ENCODE results near the gene SKP2. TPM values are rescaled to one million over a fixed set of nuclear protein-coding genes. Genes with fewer than 3 reads are reported as not detected.

The SKP2 gene
- total and polyA plus RNA-seq, 11 donors, result 1.6 to 12.0 (median 5.9) TPM

- H3K4me1 ChIP-seq, result peaks cover 0 to 15% (median 3%) of the 10 kb centered on the region in 12 donors
- ATAC-seq (no peak), DNase-seq (no peak)
- WGBS, 4 donors, result 91 to 96% (median 95%) methylated on average over 4 of the region's 4 CpGs
- no peak overlapping the region for H3K4me3 ChIP-seq
- no peaks in the 10 kb centered on the region for H3K9me3 ChIP-seq
- H3K27me3 ChIP-seq, result no peaks in the 10 kb centered on the region
- no peak overlapping the region for H3K27ac ChIP-seq
- peaks cover 0 to 96% (median 82%) of the 10 kb centered on the region in 9 donors for H3K36me3 ChIP-seq
- intact Hi-C loops (cut with DNase I), result no loop called here
- TF ChIP-seq CTCF (IDR thresholded peaks at IDR 0.05) (no peak), POLR2A (IDR thresholded peaks at IDR 0.05) (no peak)
These were observed 9.4 kb downstream of the SKP2 start for GRCh38 chr5:36161361-36161760.

GRCh38 chr5:36162810-36163486, 11.0 kb downstream of the SKP2 start:
- 83 to 89% (median 86%) methylated on average over 9 of the region's 9 CpGs for WGBS, 4 donors
- Histone ChIP-seq H3K9me3 (no peaks in the 10 kb centered on the region), H3K36me3 (peaks cover 0 to 100% (median 81%) of the 10 kb centered on the region in 9 donors), H3K4me1 (peaks cover 0 to 9% (median 0%) of the 10 kb centered on the region in 12 donors), H3K27ac (no peak overlapping the region), H3K27me3 (no peaks in the 10 kb centered on the region), H3K4me3 (no peak overlapping the region)
- ATAC-seq (no peak), DNase-seq (no peak)
- TF ChIP-seq POLR2A (IDR thresholded peaks at IDR 0.05), result no peak
- no peak for TF ChIP-seq CTCF (IDR thresholded peaks at IDR 0.05)
- intact Hi-C loops (cut with DNase I), result no loop called here

GRCh38 chr5:36164461-36164860, 12.6 kb downstream of the SKP2 start:
- 91 to 96% (median 94%) methylated on average over 4 of the region's 4 CpGs for WGBS, 4 donors
- Histone ChIP-seq H3K27ac (no peak overlapping the region), H3K4me3 (no peak overlapping the region), H3K9me3 (no peaks in the 10 kb centered on the region), H3K27me3 (no peaks in the 10 kb centered on the region), H3K4me1 (no peaks in the 10 kb centered on the region), H3K36me3 (peaks cover 0 to 100% (median 89%) of the 10 kb centered on the region in 9 donors)
- intact Hi-C loops (cut with DNase I), result no loop called here
- TF ChIP-seq CTCF (IDR thresholded peaks at IDR 0.05) (no peak), POLR2A (IDR thresholded peaks at IDR 0.05) (no peak)
- ATAC-seq, result no peak
- DNase-seq, result no peak

- H3K27ac ChIP-seq, result no peak overlapping the region
- intact Hi-C loops (cut with DNase I), result no loop called here
These were observed 16.8 kb downstream of the SKP2 start for GRCh38 chr5:36168737-36169136.

More at GRCh38 chr5:36168737-36169136, 16.8 kb downstream of the SKP2 start:
- TF ChIP-seq POLR2A (IDR thresholded peaks at IDR 0.05) (no peak), CTCF (IDR thresholded peaks at IDR 0.05) (no peak)
- WGBS, 4 donors, result 92 to 96% (median 94%) methylated on average over 4 of the region's 4 CpGs
- Histone ChIP-seq H3K4me1 (no peaks in the 10 kb centered on the region), H3K36me3 (peaks cover 2 to 100% (median 92%) of the 10 kb centered on the region in 9 donors), H3K9me3 (no peaks in the 10 kb centered on the region), H3K27me3 (no peaks in the 10 kb centered on the region), H3K4me3 (no peak overlapping the region)
- ATAC-seq, result no peak
- no peak for DNase-seq
